Hepatocyte (in vitro differentiated cells): Measurements from ENCODE around the gene CPZ.

Experiments used
- CTCF ChIP-seq: fragments of 200-600 bp; sonication (generic); IDR thresholded peaks from 2 replicates; pipeline ENCODE4 v1.5.1; 2016; ENCODE audit warnings: antibody characterized with exemption, mild to moderate bottlenecking; ENCODE audit not compliant: poor library complexity
- EZH2 ChIP-seq: fragments of 200-600 bp; sonication (generic); IDR thresholded peaks from 2 replicates; pipeline ENCODE4 v1.6.1; 2016; ENCODE audit warnings: antibody characterized with exemption, mild to moderate bottlenecking, borderline replicate concordance
- EZH2phosphoT487 ChIP-seq: fragments of 200-600 bp; sonication (generic); IDR thresholded peaks from one replicate; pipeline ENCODE4 v1.6.1; 2018; ENCODE audit warnings: antibody characterized with exemption, mild to moderate bottlenecking, low read depth, moderate library complexity; ENCODE audit not compliant: unreplicated experiment, severe bottlenecking

DNA sequence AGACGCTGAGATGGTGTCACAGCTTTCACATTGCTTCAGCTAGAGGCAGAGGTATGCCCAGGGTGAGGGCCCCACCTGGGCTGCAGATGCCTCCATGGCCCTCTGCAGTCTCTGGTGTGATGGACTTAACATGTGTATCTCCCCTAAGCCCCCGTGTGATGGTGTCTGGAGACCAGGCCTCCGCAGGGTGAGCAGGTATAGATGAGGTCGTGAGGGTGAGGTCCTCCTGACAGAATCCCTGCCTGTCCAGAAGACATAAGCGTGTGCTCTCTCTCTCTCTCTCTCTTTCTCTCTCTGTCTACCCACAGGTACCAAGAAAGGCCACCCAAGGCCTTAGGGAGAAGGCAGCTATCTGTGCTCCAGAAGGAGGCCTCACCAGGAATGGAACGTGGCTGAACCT is 50.9 kb downstream of the CPZ start:
- no peak for TF ChIP-seq CTCF
- no peak for TF ChIP-seq EZH2phosphoT487
- TF ChIP-seq EZH2 = no peak
